WTC11 (cell line): Measurements from ENCODE around the gene CHN1. TPM values are rescaled to one million over a fixed set of nuclear protein-coding genes. Genes with fewer than 3 reads are reported as not detected.

ENCODE experiments used
- ATAC-seq: fragments of 200-7000 bp; cut with Tn5 transposase; 2 replicates; pipeline ENCODE4 v1.10.0; 2021; ENCODE audit warnings: mild to moderate bottlenecking, moderate library complexity
- CTCF ChIA-PET: fragments of 300-600 bp; sonication (Branson Sonifier 250); formaldehyde crosslinking; loops from one replicate; lab custom pipeline; 2021; ENCODE audit warnings: antibody characterized with exemption; lab: Charles Lee
- POLR2A ChIA-PET: fragments of 350-600 bp; sonication (Branson Sonifier 250); formaldehyde crosslinking; loops from one replicate; lab custom pipeline; 2021; ENCODE audit warnings: antibody characterized with exemption; lab: Charles Lee
- DNase-seq: peaks from one replicate; pipeline ENCODE4 v3.0.0; 2021; ENCODE audit warnings: low spot score
- H3K27ac Mint-ChIP-seq: 2 replicates; pipeline ENCODE4 v1.8.0; 2021; ENCODE audit warnings: mixed read lengths
- H3K27me3 Mint-ChIP-seq: 2 replicates; pipeline ENCODE4 v1.8.0; 2021; ENCODE audit warnings: low read depth, mild to moderate bottlenecking, moderate library complexity, mixed read lengths
- H3K36me3 Mint-ChIP-seq: 2 replicates; pipeline ENCODE4 v1.8.0; 2021; ENCODE audit warnings: mixed read lengths
- H3K4me1 Mint-ChIP-seq: 2 replicates; pipeline ENCODE4 v1.8.0; 2022; ENCODE audit warnings: mixed read lengths
- H3K4me3 Mint-ChIP-seq: 2 replicates; pipeline ENCODE4 v1.8.0; 2021; ENCODE audit warnings: mild to moderate bottlenecking, moderate library complexity, mixed read lengths
- H3K9me3 Mint-ChIP-seq: 2 replicates; pipeline ENCODE4 v1.8.0; 2021; ENCODE audit warnings: mixed read lengths
- AFF4 ChIP-seq: sonication (generic); formaldehyde crosslinking; IDR thresholded peaks from 2 replicates; pipeline ENCODE4 v1.8.1; 2023; ENCODE audit warnings: mild to moderate bottlenecking, missing genetic modification reagents, borderline replicate concordance
- ATF1 ChIP-seq: sonication (generic); formaldehyde crosslinking; IDR thresholded peaks from 2 replicates; pipeline ENCODE4 v1.8.1; 2023; ENCODE audit warnings: mild to moderate bottlenecking, moderate library complexity, missing genetic modification reagents
- CDX4 ChIP-seq: fragments of 250-450 bp; sonication (Bioruptor Pico); IDR thresholded peaks from 2 replicates; pipeline ENCODE4 v1.9.0; 2021; ENCODE audit warnings: moderate library complexity, mild to moderate bottlenecking, inconsistent platforms, borderline replicate concordance
- E2F1 ChIP-seq: sonication (generic); formaldehyde crosslinking; IDR thresholded peaks from 2 replicates; pipeline ENCODE4 v1.8.0; 2022; ENCODE audit warnings: mild to moderate bottlenecking, missing genetic modification reagents
- ELF4 ChIP-seq: sonication (generic); formaldehyde crosslinking; IDR thresholded peaks from 2 replicates; pipeline ENCODE4 v1.8.1; 2022; ENCODE audit warnings: low read depth, mild to moderate bottlenecking, moderate library complexity, missing genetic modification reagents
- ETV6 ChIP-seq: sonication (generic); formaldehyde crosslinking; IDR thresholded peaks from 2 replicates; pipeline ENCODE4 v1.8.1; 2022; ENCODE audit warnings: mild to moderate bottlenecking, missing genetic modification reagents
- IRF2 ChIP-seq: sonication (generic); formaldehyde crosslinking; IDR thresholded peaks from 2 replicates; pipeline ENCODE4 v1.8.0; 2022; ENCODE audit warnings: low read depth, missing genetic modification reagents, borderline replicate concordance
- KAT7 ChIP-seq: sonication (generic); formaldehyde crosslinking; IDR thresholded peaks from 2 replicates; pipeline ENCODE4 v1.8.1; 2023; ENCODE audit warnings: missing genetic modification reagents, mild to moderate bottlenecking, borderline replicate concordance
- MXD4 ChIP-seq: fragments of 250-450 bp; sonication (Bioruptor Pico); IDR thresholded peaks from 2 replicates; pipeline ENCODE4 v1.8.0; 2021; ENCODE audit warnings: mild to moderate bottlenecking, moderate library complexity, borderline replicate concordance
- MYBL2 ChIP-seq: sonication (generic); formaldehyde crosslinking; IDR thresholded peaks from 2 replicates; pipeline ENCODE4 v1.8.1; 2023; ENCODE audit warnings: mild to moderate bottlenecking, moderate library complexity, missing genetic modification reagents
- NFYB ChIP-seq: sonication (generic); formaldehyde crosslinking; conservative IDR thresholded peaks from 2 replicates; pipeline ENCODE4 v1.8.0; 2022; ENCODE audit warnings: low read depth, missing genetic modification reagents
- NR2C2 ChIP-seq: sonication (generic); formaldehyde crosslinking; IDR thresholded peaks from 2 replicates; pipeline ENCODE4 v1.8.0; 2022; ENCODE audit warnings: mild to moderate bottlenecking, missing genetic modification reagents
- PREB ChIP-seq: sonication (generic); formaldehyde crosslinking; IDR thresholded peaks from 2 replicates; pipeline ENCODE4 v1.8.1; 2022; ENCODE audit warnings: mild to moderate bottlenecking, missing genetic modification reagents, moderate library complexity, borderline replicate concordance
- RELA ChIP-seq: sonication (generic); formaldehyde crosslinking; IDR thresholded peaks from 2 replicates; pipeline ENCODE4 v1.8.1; 2022; ENCODE audit warnings: missing genetic modification reagents, mild to moderate bottlenecking, borderline replicate concordance
- RORB ChIP-seq: fragments of 250-450 bp; sonication (Bioruptor Pico); IDR thresholded peaks from 2 replicates; pipeline ENCODE4 v1.9.0; 2021; ENCODE audit warnings: mild to moderate bottlenecking
- TEAD1 ChIP-seq: sonication (generic); formaldehyde crosslinking; IDR thresholded peaks from 2 replicates; pipeline ENCODE4 v1.8.0; 2022; ENCODE audit warnings: mild to moderate bottlenecking, missing genetic modification reagents
- TEAD4 ChIP-seq: sonication (generic); formaldehyde crosslinking; IDR thresholded peaks from 2 replicates; pipeline ENCODE4 v1.8.0; 2022; ENCODE audit warnings: mild to moderate bottlenecking, missing genetic modification reagents
- ZBTB21 ChIP-seq: sonication (generic); formaldehyde crosslinking; IDR thresholded peaks from 2 replicates; pipeline ENCODE4 v1.8.1; 2023; ENCODE audit warnings: mild to moderate bottlenecking, missing genetic modification reagents, borderline replicate concordance
- ZNF281 ChIP-seq: sonication (generic); formaldehyde crosslinking; IDR thresholded peaks from 2 replicates; pipeline ENCODE4 v1.8.0; 2023; ENCODE audit warnings: mild to moderate bottlenecking, missing genetic modification reagents
- ZNF396 ChIP-seq: fragments of 250-450 bp; sonication (Bioruptor Pico); IDR thresholded peaks from 2 replicates; pipeline ENCODE4 v1.8.0; 2021; ENCODE audit warnings: mild to moderate bottlenecking, moderate library complexity, borderline replicate concordance
- ZNF671 ChIP-seq: fragments of 250-450 bp; sonication (Bioruptor Pico); IDR thresholded peaks from 2 replicates; pipeline ENCODE4 v1.8.0; 2021; ENCODE audit warnings: mild to moderate bottlenecking
- total RNA-seq: library from RNA; stranded (reverse); gene quantifications from 3 replicates; pipeline ENCODE4 v1.2.3, GENCODE V29; 2021

CHN1 gene
- total RNA-seq, 1 experiment from 2014 or later = 30.0 TPM

- Mint-ChIP-seq H3K4me1 (peaks cover 30% of the 10 kb centered on the region), H3K27ac (no peak overlapping the region), H3K36me3 (peaks cover 7% of the 10 kb centered on the region; the same call in 1 of the 2 replicates)
- CTCF ChIA-PET = interaction anchor here (0.5 to 1.3 kb wide), 2 partner anchors 21 to 156 kb away, joined by 3 read pairs; no protein-coding TSS in a partner anchor
- TF ChIP-seq ZNF396 (CRISPR knock-in tag) (no peak), E2F1 (no peak)
- TF ChIP-seq, all 79 proteins: peak for 0
- DNase-seq (no peak), ATAC-seq (no peak)
- POLR2A ChIA-PET = no interaction called here
- H3K4me3 Mint-ChIP-seq = no peak overlapping the region
- H3K9me3 Mint-ChIP-seq = peaks cover 14% of the 10 kb centered on the region
- no peaks in the 10 kb centered on the region; the same call in 1 of the 2 replicates for H3K27me3 Mint-ChIP-seq
Measured at GRCh38 chr2:175009917-175010621, 4.9 kb upstream of the CHN1 start.

GRCh38 chr2:175008801-175009495, 3.8 kb upstream of the CHN1 start:
- CTCF ChIA-PET = interaction anchor here (1.3 kb wide), 1 partner anchor 22 kb away, joined by 3 read pairs; no protein-coding TSS in a partner anchor

GRCh38 chr2:175008009-175008408, 2.8 kb upstream of the CHN1 start:
- CTCF ChIA-PET = interaction anchor here (1.0 to 2.0 kb wide), 7 partner anchors 18 to 311 kb away, joined by 4 to 10 read pairs (median 6); no protein-coding TSS in a partner anchor
- no peak overlapping the region for H3K4me3 Mint-ChIP-seq
- TF ChIP-seq MXD4 (CRISPR knock-in tag) (no peak), PREB (CRISPR knock-in tag) (no peak), ZNF671 (no peak), TEAD1 (CRISPR knock-in tag) (no peak), ATF1 (CRISPR knock-in tag) (no peak), IRF2 (CRISPR knock-in tag) (no peak), TEAD4 (no peak), ZNF281 (CRISPR knock-in tag) (no peak)

More at GRCh38 chr2:175008801-175009495, 3.8 kb upstream of the CHN1 start:
- Mint-ChIP-seq H3K27me3 (no peaks in the 10 kb centered on the region; the same call in 1 of the 2 replicates), H3K27ac (no peak overlapping the region), H3K9me3 (peaks cover 3% of the 10 kb centered on the region), H3K4me3 (no peak overlapping the region)
- POLR2A ChIA-PET = no interaction called here
- no peak for DNase-seq
- TF ChIP-seq MYBL2 (CRISPR knock-in tag) = no peak
- no peak for TF ChIP-seq NFYB (CRISPR knock-in tag)
- TF ChIP-seq NR2C2 = no peak
- TF ChIP-seq ZNF671 = no peak
- no peak for TF ChIP-seq CDX4 (CRISPR knock-in tag)
- no peak for TF ChIP-seq RELA (CRISPR knock-in tag)
- TF ChIP-seq ZBTB21 = no peak
- no peak for TF ChIP-seq RORB (CRISPR knock-in tag)
- no peak for TF ChIP-seq KAT7 (CRISPR knock-in tag)
- TF ChIP-seq ETV6 (CRISPR knock-in tag) = no peak
- no peak for TF ChIP-seq ELF4 (CRISPR knock-in tag)
- TF ChIP-seq AFF4 = no peak
- TF ChIP-seq, all 79 proteins: peak for 0
- no peak for ATAC-seq
- H3K4me1 Mint-ChIP-seq = peaks cover 34% of the 10 kb centered on the region
- H3K36me3 Mint-ChIP-seq = no peaks in the 10 kb centered on the region

More at GRCh38 chr2:175008009-175008408, 2.8 kb upstream of the CHN1 start:
- DNase-seq = no peak
- no peak for ATAC-seq
- peaks cover 37% of the 10 kb centered on the region for H3K4me1 Mint-ChIP-seq
- no peaks in the 10 kb centered on the region for H3K9me3 Mint-ChIP-seq
- H3K36me3 Mint-ChIP-seq = no peaks in the 10 kb centered on the region
- no peaks in the 10 kb centered on the region; the same call in 1 of the 2 replicates for H3K27me3 Mint-ChIP-seq
- H3K27ac Mint-ChIP-seq = no peak overlapping the region
- POLR2A ChIA-PET = no interaction called here
